Limb (tissue), 2 donors: ENCODE results near the gene DUS3L.
"Not testable (repeated sequence)": the region's sequence is repeated elsewhere in the genome, so short reads cannot be mapped to it uniquely, and the experiment has no call there.

ENCODE experiments used
- DNase-seq, 2 donors: peaks; one replicate each; pipeline ENCODE4 v3.0.0-alpha.2; 2016; ENCODE audit errors: extremely low spot score in 2 of 2

DUS3L gene

DNA sequence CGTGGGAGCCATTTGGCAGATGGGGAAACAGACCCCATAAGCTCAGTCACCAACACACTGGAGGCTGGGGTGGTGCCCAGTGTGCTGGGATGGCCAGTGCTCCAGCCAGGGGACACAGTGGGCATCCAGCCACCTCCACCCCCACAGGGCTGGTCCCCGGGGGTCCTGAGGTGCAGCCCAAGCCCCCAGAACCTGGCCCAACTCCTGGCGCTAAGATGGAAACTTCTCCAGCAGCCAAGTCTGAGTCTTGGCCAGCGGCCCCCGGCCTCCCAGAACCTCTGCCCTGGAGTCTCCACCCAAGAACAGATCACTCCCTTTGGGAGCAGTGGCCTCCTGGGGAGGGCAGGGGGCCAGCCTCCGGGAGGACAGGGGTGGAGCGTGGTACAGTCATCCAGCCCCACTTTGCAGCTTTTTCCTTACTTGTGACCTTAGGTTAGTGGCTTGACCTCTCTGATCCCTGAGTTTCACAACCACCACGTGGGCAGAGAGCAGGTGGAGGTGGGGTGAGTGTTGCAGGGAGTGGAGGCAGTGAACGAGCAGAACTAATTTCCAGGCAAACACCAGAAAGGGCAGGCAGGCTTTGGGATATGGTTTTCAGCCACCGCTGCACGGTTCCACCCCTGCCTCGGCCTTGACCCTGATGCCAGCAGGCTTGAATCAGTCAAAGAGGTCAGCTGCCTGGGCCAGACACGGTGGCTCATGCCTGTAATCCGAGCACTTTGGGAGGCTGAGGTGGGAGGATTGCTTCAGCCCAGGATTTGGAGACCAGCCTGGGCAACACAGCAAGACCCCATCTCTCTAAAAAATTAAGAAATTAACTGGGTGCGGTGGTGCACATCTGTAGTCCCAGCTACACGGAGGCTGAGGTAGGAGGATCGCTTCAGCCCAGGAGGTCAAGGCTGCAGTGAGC lies 9.7 kb upstream of the DUS3L start:
- no peak for DNase-seq

DNA sequence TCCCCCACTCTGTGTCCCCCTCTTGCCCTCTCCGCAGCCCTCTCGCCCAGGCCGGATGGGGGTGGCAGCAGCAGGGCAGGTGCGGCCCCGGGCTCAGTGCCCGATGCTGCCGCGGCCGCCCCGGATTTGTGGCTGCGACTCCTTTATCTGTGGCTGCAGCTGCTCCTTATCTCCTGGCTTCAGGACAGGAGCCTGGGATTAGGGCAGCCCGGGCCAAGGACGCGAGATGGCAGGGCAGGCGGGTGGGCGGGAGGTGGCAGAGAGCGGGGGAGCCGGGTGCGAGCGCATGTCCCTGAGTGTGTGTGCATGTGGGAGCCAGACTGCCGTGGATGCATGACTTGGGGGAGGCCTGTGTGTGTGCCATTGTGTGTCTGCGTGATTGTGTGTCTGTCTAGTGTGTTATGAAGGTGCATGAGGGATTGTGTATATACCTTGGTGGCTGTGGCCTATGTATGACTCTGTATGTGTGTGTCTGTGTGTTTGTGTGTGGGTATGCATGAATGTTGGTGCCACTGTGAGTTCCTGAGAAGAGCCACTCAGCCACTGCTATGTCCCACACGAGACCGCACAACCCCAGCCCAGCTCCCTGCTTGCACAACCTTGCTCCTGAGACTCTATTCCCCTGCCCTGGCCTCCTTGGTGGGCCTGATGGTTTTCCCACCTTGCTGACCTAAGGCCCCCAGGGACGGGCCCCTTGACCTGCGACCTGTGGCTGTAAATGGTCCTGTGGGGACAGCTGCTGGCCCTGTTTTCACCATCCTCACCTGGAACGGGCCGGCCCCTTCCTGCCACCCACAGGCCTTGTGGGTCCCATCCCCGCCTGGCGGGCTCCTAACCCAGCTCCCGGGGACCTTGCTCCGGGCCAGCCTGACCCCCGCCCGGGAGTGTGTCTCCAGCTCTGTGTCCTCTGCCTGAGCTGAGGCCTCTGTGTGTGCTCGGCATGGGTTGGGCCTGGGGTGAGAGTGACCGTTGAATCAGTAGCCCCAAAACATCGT lies 8.6 kb upstream of the DUS3L start:
- no peak for DNase-seq

DNA sequence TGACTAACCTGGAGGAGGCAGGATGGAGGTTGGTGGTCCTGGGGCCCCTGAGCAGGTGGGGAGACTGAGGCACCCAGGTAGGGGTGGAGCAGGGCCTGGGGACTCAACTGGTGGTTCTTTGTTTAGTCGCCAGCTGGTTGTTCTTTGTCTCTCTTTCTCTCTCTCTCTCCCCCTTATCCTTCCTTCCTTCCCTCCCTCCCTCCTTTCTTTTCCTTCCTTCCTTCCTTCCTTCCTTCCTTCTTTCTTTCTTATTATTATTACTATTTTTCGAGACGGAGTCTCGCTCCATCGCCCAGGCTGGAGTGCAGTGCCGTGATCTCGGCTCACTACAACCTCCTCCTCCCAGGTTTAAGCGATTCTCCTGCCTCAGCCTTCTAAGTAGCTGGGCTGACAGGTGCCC lies 7.3 kb upstream of the DUS3L start:
- DNase-seq: no peak

DNA sequence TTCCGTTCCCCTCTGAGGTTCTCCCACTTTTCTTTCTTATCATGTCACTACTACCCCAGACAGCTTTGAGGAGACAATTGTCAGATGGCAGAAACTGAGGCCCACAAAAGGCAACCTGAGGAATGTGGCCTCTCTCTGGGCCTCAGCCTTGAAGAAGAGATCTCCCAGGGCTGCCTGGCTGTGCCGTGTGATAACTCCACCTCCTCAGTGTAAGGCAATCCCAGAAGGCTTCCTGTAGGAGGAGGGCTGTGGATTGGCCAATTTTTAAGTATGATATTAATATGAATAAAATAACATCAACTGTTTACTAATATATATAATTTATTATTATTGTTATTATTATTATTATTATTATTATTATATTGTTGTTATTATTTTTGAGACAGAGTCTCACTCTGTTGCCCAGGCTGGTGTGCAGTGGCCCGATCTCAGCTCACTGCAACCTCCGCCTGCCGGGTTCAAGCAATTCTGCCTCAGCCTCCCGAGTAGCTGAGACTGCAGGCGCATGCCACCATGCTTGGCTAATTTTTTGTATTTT lies 4.5 kb upstream of the DUS3L start:
- DNase-seq: no peak

DNA sequence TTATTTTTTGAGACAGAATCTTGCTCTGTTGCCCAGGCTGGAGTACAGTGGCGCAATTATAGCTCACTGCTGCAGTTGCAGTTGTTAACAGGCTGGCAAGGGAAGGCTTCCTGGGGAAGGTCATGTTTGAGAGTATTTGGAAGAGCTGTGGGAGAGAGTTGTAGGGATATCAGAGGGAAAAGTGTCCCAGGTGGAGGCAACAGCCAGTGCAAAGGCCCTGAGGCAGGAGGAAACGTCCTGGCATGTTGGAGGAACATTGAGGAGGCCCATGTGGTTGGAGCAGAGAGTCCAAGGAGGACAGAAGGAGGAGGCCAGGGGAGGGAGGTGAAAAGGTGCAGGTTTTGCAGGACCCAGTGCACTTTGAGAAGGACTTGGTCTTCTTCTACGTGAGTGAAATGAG lies 2.2 kb upstream of the DUS3L start:
- DNase-seq: no peak

DNA sequence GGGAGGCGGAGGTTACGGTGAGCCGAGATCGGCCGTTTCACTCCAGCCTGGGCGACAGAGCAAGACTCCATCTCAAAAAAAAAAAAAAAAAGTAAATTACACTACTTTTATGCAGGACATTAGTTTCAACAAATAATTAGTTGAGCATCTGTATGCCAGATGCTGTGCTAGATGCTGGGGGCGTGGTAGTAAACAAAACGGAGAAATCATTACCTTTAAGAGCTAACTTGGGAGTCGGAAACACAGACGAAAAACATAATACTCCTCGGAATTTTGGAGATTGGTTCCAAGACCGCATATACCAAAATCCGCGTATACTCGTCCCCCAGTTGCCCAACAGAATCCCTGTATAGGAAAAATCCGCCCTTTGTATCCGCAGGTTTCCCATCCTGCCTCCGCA lies 1.3 kb upstream of the DUS3L start:
- no peak for DNase-seq

DNA sequence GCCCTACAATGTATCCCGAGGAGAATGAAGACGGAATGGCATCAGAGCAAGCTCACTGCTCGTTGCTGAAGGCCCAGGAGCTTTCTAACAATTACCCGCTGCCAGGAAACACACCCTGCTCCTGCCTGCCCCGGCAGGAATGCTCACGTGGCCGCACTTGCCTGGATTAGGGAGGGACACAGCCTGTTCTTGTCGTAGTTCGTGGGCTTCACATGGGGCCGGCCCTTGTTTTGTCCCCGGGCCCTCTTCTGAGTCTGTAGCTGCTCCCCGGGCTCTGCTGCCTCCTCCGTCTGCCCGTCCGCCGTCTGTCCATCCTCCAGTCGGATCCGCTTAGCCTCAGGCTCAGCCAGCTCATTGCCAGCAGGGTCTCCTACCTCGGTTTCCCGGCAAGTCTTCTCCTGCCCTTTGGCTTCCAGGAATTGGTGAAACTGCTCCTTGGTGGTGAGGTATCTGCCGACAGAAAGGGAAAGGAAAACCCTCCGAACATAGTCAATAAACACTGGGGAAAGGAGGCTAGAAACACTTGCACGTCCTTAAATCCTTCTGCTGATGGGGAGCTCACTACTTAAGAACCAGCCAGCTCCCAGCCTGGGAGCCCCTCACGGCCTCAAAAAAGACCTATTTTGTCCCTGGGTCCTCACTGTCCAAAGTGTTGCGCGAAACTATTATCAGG lies 941 bp downstream of the DUS3L start:
- DNase-seq: no peak

DNA sequence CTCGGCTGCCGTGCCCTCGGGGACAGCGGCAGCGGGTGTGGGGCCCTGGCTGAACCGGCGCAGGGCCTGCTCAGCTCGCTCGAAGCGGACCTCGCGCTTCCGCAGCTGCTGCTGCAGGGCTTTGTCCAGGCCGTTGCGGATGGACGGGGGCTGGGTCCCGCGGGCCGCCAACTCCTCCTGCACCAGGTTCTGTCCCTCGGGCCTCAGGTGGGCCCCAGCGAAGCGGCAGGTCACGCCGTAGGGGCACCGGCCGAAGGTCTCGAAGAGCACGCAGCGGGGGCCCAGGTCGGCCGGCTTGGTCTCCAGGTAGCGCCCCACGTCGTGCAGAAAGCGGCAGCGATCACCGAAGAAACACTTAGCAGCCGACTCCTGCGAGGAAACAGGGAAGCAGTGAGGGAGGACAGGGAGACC lies 1.6 kb downstream of the DUS3L start:
- no peak for DNase-seq

DNA sequence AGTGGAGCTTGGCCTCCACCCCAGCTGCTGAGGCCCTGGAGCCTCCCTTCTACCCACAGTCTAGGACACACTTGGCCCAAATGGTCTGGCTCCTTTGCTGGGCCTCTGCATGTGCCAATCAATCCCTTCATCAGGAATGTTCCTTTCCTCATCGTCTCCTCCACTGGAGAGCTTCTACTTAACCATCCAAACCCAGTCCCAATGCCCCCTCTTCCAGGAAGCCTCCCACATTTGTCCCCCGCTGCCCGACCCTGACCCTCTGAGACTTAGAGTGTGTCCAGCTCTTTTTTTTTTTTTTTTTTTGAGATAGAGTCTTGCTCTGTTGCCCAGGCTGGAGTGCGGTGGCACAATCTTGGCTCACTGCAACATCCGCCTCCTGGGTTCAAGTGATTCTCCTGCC lies 2.5 kb downstream of the DUS3L start:
- no peak for DNase-seq

DNA sequence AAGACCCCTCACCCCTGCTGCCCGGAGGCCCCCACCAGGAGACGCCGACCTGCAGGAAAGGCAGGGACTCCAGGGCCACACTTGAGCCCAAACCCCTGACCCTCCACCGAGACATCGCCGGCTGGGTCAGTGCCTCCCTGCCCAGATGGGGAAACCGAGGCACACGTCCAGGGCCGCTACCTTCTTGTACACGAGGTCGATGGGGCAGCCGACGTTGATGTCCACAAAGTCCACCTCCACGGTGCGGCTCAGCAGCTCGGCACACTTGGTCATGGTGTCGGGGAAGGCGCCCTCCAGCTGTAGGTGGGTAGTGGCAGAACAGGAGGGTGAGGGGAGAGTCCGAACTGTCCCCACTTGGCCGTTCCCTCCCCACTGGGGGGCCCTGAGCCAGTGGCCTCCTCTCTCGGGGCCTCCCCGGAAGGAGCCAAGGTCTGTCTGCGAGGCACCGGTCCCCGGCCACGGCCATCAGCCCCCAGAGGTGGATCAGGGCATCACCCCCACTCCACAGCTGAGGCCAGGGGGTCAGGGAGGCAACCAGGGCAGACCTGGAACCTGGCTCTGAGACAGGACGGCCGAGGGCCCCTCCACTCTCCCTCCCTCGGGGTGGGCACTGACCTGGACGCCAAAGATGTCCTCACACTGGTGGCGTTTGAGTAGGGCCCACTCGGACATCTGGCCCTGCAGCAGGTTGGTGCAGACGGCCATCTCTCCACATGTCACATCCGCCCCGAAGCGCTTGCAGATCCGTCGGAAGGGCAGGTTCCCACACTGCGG lies 3.4 kb downstream of the DUS3L start:
- no peak for DNase-seq

DNA sequence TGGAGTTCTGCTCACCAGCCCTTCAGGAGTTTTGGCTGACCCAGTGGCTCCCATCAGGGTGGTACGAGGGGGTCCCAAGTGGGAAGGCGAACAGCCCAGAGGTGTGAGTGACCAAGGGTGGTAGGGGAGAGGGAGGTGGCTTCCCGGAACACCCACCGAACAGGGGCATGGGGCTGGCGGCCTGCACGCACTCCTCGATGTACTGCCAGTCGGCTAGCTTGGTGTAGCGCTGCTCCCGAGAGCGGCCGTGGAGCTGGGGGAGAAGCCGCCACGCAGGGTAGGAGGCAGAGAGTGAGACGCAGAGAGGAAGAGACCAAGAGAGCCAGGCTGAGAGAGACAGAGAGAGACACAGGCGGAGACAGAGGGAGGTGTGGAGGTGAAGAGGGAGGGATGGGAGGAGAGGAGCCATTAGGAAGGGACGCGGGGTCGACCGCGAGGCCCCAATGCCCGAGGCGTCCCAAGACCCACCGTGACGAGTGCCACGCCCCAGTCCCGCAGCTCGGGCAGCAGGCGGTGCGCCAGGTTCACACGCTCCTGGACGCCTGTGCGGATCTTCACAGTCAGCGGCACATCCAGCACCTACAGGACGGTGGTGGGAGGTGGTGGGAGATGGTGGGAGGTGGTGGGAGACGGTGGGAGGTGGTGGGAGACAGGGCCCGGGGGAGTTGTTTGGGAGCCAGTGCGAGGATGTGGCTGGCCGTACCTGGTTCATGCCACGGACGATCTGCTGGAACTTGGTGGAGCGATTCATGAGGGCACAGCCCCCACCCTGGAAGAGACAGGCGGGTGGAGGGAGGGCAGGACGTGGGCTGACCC lies 4.2 kb downstream of the DUS3L start:
- no peak for DNase-seq

DNA sequence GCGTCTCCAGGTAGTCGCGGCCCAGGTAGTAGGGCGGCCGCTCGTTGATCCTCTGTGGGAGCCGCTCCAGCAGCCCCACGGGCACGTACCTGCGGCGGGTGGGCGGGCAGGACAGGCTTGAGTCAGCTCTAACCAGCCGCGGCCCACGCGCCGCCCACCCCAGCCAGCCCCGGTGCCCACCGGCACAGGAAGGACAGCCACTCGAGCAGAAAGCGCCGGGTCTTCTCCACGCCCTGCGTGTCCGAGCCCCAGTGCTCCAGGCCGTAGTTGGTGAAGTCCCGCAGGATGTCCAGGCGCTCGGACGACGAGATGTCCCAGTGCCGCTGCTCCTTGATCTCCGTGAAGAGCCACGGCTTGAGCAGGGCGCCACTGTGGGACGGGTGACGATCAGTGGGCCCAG lies 5.5 kb downstream of the DUS3L start:
- DNase-seq: no peak

DNA sequence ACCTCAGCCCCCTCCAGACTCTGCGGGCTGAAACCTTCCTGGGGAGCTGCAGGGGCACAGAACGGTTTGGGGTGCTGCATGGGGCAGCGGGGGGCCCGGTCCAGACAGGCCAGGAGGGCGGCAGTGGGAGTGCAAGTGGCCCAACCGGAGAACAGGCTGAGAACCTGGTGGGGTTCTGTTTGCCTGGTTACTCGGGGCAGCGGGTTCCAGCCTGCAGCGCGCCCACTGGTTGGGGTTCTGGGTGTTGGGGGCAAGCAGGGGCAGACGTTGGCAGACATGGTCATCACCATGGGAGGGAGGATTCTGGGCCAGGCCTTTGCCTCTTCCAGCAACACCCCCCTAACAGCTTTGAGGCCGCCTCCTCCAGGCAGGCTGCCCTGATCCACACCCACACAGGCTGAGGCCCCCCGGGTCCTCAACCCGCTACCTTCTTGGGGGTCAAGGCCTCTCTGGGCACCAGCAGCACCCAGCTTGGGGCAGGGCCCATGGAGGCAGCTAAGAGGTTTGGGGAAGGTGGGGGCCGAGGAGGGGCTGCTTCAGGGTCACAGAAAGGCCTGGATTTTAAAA lies 6.3 kb downstream of the DUS3L start, which contains the start of gene PRR22:
PRR22 (minus strand) TSS at position 166 of the 567 bp plus-strand sequence; CDS start at position 80, 86 bp downstream.
- no peak for DNase-seq

DNA sequence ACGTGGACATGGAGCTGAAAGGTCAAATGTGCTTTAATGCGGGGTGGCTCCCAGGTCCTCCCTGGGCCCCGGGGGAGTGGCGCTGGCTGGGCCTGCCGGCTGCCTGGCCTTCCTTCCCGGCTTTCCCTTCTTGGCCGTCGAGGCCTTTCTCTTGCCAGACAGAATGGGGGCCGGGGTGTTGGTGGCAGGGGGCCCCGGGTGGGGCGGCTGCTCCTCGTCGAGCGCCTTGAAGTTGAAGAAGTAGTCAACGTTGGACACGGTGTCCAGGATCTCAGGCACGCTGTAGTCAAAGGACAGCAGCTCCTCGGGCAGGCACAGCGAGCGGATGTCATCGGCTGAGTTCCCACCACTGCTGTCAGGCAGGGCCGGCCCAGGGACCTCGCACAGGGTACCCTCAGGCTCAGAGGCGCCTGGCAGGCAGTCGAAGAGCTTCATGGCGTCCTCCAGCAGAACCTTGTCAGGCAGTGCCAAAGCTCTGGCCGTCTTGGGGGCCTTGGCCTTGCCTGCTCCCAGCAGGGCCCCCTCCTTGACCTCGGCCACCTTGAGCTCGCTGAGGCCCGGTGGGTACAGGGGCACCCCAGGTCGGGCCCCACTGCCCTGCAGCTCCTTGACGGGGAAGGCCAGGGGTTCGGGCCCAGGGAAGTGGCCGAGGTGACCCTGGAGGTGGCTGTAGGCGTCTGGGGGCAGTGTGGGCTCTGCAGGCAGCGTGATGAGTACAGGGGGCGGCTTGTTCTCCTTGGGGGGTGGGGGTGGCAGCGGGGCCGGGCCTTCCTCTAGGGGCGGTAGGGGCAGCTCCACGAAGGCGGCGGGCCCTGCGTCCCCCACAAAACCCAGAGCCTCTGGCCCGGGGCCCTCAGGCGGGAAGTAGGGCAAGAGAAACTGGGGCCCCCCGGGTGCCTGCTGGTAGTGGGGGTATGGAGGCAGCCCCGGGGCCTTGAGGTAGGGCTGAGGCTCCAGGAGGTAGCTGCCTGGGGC lies 7.7 kb downstream of the DUS3L start:
- DNase-seq: no peak

DNA sequence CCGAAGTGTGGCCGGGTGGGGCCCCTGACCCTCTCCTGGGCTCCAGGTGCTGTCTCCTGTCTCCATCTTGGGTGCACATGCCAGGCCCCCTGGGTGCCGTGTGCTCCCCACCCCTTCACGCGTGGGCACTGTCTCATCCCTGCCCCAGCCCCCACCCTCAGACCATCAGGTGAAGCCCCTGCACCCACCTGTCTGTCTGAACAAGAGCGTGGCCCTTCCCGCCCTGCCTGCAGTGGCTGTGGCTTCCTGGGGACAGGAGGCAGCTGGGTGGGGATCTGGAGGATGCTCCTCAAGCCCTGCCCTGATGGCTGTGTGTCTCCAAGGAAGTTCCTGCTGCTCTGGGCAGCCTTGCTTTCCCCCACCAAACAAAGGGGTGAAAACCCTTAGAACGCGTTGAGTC lies 8.6 kb downstream of the DUS3L start:
- DNase-seq: no peak

DNA sequence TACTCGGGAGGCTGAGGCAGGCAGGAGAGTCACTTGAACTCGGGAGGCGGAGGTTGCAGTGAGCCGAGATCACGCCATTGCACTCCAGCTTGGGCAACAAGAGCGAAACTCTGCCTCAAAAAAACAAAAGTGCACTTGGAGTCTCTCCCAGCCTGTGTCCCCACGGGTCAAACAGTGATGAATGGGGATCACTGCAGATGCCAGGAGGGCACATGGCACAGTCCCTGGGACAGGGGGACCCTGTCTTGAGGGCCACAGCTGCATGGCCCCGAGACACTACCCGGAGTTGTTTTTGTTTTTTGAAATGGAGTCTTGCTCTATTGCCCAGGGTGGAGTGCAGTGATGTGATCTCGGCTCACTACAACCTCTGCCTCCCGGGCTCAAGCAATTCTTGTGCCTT lies 10.0 kb downstream of the DUS3L start:
- not testable (repeated sequence) for DNase-seq

DNA sequence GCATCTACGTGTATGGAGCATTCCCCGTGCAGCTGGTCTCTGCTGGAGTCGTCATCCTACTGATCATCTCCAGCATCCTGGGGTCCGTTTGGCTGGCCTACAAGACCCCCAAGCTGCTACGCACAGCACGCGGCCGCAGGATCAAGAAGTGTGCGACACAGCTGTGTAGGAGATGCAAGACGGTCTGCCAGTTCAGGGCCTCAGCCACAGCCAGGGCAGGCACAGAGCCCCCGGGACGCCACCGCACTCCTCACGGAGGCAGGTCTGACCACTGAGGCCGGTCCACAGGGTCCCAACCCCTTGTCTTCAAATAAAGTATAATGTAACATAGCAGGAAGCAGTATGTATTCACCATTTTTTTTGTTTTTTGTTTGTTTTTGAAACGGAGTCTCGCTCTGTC lies 12.6 kb downstream of the DUS3L start:
- no peak for DNase-seq

DNA sequence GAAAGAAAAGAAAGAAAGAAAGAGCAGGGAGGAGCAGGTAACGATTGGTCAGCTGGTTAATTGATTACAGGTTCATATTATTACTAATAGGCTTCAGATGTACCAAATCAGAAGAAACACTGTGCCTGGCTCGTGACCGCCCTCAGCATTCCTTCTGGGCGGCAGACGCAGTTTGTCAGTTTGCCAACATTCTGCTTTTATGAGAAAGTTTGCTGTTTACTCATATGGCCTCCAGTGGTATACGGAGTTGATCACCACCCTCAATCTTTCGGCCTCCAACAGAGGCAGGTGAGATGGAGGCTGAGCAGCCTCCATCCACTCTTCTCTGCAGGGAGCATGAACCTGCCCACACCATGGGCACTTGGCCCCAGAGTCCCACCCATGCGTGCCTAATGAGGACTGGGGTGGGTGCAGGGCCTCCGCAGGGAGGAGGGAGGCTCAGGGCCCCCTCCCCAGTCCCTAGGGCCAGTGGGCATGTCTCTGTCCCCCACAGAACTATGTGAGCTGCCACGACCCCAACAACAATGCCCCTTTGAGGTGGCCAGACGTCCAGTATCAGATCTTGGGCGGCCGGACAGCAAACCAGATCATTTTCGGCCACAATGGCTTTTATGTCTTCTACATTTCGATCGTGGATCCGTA lies 15.2 kb downstream of the DUS3L start:
- peak in 1 of 2 donors; percentile 8 for DNase-seq
